Lung (tissue), 12 donors: ENCODE results near the gene DYRK1A. TPM values are rescaled to one million over a fixed set of nuclear protein-coding genes. Genes with fewer than 3 reads are reported as not detected.

Source experiments
- ATAC-seq: fragments of 200-7000 bp; cut with Tn5 transposase; one replicate; pipeline ENCODE4 v1.9.1; 2020; ENCODE audit warnings: moderate number of reproducible peaks; ENCODE audit not compliant: insufficient read depth, low FRiP score
- DNase-seq, 3 donors: peaks; one replicate each; pipeline ENCODE4 v3.0.0-alpha.2; 2013 to 2017
- H3K27ac ChIP-seq, 2 donors: one replicate each; pipeline ENCODE4 v1.5.1; 2013; ENCODE audit warnings: mild to moderate bottlenecking in 2 of 2, moderate library complexity in 2 of 2, control low read depth in 1 of 2, inconsistent platforms in 1 of 2, low read depth in 1 of 2, low read length in 1 of 2
- H3K27me3 ChIP-seq, 3 donors: one replicate each; pipeline ENCODE4 v1.5.1; 2013; ENCODE audit warnings: low read length in 2 of 3; ENCODE audit not compliant: control insufficient read depth in 3 of 3, insufficient read depth in 3 of 3
- H3K36me3 ChIP-seq, 4 donors: one replicate each; pipeline ENCODE4 v1.5.1; 2013; ENCODE audit warnings: low read length in 4 of 4, mild to moderate bottlenecking in 1 of 4, moderate library complexity in 1 of 4; ENCODE audit not compliant: control insufficient read depth in 4 of 4, insufficient read depth in 4 of 4
- H3K4me1 ChIP-seq, 5 donors: one replicate each; pipeline ENCODE4 v1.5.1; 2013; ENCODE audit warnings: low read length in 5 of 5, mild to moderate bottlenecking in 2 of 5, moderate library complexity in 1 of 5; ENCODE audit not compliant: control insufficient read depth in 5 of 5, insufficient read depth in 5 of 5
- H3K4me3 ChIP-seq: one replicate; pipeline ENCODE4 v1.5.1; 2013; ENCODE audit warnings: mild to moderate bottlenecking, control low read depth, moderate library complexity
- H3K9ac ChIP-seq, 2 donors: one replicate each; pipeline ENCODE4 v1.5.1; 2013; ENCODE audit warnings: low read length in 2 of 2, control low read depth in 1 of 2; ENCODE audit not compliant: insufficient read depth in 1 of 2
- H3K9me3 ChIP-seq, 4 donors: one replicate each; pipeline ENCODE4 v1.5.1; 2013; ENCODE audit warnings: low read length in 3 of 4, mild to moderate bottlenecking in 1 of 4, moderate library complexity in 1 of 4; ENCODE audit not compliant: control insufficient read depth in 4 of 4, insufficient read depth in 3 of 4
- WGBS, 2 donors: extraction: QIAGEN DNeasy Blood & Tissue Kit; methylation state at CpG; one replicate each; pipeline ENCODE4 v1.1.7; 2013; 5-methylcytosine and 5-hydroxymethylcytosine counted together
- polyA plus RNA-seq, 2 donors: library from polyadenylated mRNA; stranded (reverse); fragments of 200-250 nt; gene quantifications; one replicate each; pipeline ENCODE4 v1.2.1, GENCODE V29; 2013
- total RNA-seq, 2 donors: library from RNA; depleted of rRNA in 1 of 2; stranded (reverse); fragments of >200 nt in 1 of 2; gene quantifications; one replicate each; pipeline ENCODE4 v1.2.1, GENCODE V29; 2014 to 2021
- TF ChIP-seq, protein P1 (sequence below): IDR thresholded peaks from 2 replicates; pipeline ENCODE4 v1.5.1; 2012; ENCODE audit warnings: mild to moderate bottlenecking; ENCODE audit errors: control extremely low read depth, extremely low read depth
- donor health status: control.
- donor health status: control.
- donor health status: Bipolar disorder and iron deficiency.
- donor health status: healthy.
- donor health status: DM: yes; HTN: yes; CAD: no.

DYRK1A gene
- total and polyA plus RNA-seq, 4 donors: 22.1 to 149 (median 43.3) TPM

DNA sequence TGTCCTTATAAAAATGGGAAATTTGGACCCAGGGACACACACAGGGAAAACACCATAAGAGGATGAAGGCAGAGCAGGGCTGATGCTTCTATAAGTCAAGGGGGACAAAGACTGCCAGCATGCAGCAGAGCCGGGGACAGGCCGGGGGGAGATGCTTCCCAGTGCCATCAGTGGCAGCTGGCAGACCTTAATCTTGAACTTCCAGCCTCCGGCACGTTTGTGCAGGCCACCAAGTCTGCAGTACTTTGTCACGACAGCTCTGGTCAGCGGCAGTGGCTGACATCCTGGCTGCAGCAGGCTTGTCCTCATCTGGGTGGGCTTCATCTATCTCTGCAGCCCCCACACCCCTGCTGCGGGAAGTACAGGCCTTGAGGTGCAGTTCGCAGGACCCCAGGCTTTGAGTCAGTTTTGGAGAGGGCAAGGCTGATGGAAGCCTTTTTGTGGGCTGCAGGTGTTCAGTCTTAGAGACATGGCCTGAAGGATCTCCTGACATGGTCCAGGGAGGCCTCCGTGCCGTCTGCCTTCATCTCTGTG is 186.0 kb downstream of the DYRK1A start:
- no peak overlapping the region for H3K4me3 ChIP-seq
- no peak for DNase-seq
- peaks cover 2 to 25% (median 13%) of the 10 kb centered on the region in 5 donors for H3K4me1 ChIP-seq
- TF ChIP-seq, protein P1, sequence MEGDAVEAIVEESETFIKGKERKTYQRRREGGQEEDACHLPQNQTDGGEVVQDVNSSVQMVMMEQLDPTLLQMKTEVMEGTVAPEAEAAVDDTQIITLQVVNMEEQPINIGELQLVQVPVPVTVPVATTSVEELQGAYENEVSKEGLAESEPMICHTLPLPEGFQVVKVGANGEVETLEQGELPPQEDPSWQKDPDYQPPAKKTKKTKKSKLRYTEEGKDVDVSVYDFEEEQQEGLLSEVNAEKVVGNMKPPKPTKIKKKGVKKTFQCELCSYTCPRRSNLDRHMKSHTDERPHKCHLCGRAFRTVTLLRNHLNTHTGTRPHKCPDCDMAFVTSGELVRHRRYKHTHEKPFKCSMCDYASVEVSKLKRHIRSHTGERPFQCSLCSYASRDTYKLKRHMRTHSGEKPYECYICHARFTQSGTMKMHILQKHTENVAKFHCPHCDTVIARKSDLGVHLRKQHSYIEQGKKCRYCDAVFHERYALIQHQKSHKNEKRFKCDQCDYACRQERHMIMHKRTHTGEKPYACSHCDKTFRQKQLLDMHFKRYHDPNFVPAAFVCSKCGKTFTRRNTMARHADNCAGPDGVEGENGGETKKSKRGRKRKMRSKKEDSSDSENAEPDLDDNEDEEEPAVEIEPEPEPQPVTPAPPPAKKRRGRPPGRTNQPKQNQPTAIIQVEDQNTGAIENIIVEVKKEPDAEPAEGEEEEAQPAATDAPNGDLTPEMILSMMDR: no peak
- ATAC-seq: no peak
- H3K36me3 ChIP-seq: no peaks in the 10 kb centered on the region
- no peaks in the 10 kb centered on the region for H3K27me3 ChIP-seq
- no peak overlapping the region for H3K9ac ChIP-seq
- 95 to 96% methylated on average over 10 of the region's 10 CpGs for WGBS, 2 donors
- H3K9me3 ChIP-seq: no peaks in the 10 kb centered on the region
- peak overlapping the region in 1 of 2 donors; percentile 81 for H3K27ac ChIP-seq

- ATAC-seq (no peak), DNase-seq (no peak)
- no peaks in the 10 kb centered on the region for H3K27me3 ChIP-seq
- 86 to 90% methylated on average over 10 of the region's 10 CpGs for WGBS, 2 donors
- H3K9me3 ChIP-seq: no peaks in the 10 kb centered on the region
- H3K4me1 ChIP-seq: peaks cover 2 to 20% (median 13%) of the 10 kb centered on the region in 5 donors
- TF ChIP-seq, protein P1: no peak
- H3K9ac ChIP-seq: no peak overlapping the region
- H3K36me3 ChIP-seq: no peaks in the 10 kb centered on the region
- no peak overlapping the region for H3K4me3 ChIP-seq
- peak overlapping the region in 1 of 2 donors; percentile 81 for H3K27ac ChIP-seq
Measured at GRCh38 chr21:37553078-37553481, 186.5 kb downstream of the DYRK1A start.

GRCh38 chr21:37554661-37555379 is 188.2 kb downstream of the DYRK1A start:
- DNase-seq (no peak), ATAC-seq (no peak)
- Histone ChIP-seq H3K4me1 (peaks cover 2 to 20% (median 13%) of the 10 kb centered on the region in 5 donors), H3K27me3 (no peaks in the 10 kb centered on the region), H3K9ac (no peak overlapping the region), H3K4me3 (no peak overlapping the region), H3K9me3 (no peaks in the 10 kb centered on the region), H3K36me3 (no peaks in the 10 kb centered on the region), H3K27ac (peak overlapping the region in 1 of 2 donors; percentile 94)
- TF ChIP-seq, protein P1: no peak
- 86 to 87% methylated on average over 15 of the region's 15 CpGs for WGBS, 2 donors
